Urinary bladder (tissue), 4 donors: Measurements from ENCODE around the gene MLPH. TPM values are rescaled to one million over a fixed set of nuclear protein-coding genes. Genes with fewer than 3 reads are reported as not detected.

Source experiments
- DNase-seq: peaks from one replicate; pipeline ENCODE4 v3.0.0-alpha.2; 2015; ENCODE audit errors: extremely low spot score
- H3K27ac ChIP-seq: one replicate; pipeline ENCODE4 v1.5.1; 2013; ENCODE audit warnings: low read depth, mild to moderate bottlenecking, moderate library complexity
- H3K36me3 ChIP-seq: one replicate; pipeline ENCODE4 v1.6.1; 2013; ENCODE audit warnings: mild to moderate bottlenecking, moderate library complexity; ENCODE audit not compliant: insufficient read depth
- H3K4me1 ChIP-seq: one replicate; pipeline ENCODE4 v1.6.1; 2013; ENCODE audit warnings: mild to moderate bottlenecking, moderate library complexity; ENCODE audit not compliant: insufficient read depth
- H3K4me3 ChIP-seq: one replicate; pipeline ENCODE4 v1.5.1; 2013; ENCODE audit warnings: low read depth, low read length
- WGBS: extraction: QIAGEN DNeasy Blood & Tissue Kit; methylation state at CpG from one replicate; pipeline ENCODE4 v1.1.7; 2013; 5-methylcytosine and 5-hydroxymethylcytosine counted together
- polyA plus RNA-seq: library from polyadenylated mRNA; stranded (reverse); fragments of 200-250 nt; gene quantifications from one replicate; pipeline ENCODE4 v1.2.3, GENCODE V29; 2013
- total RNA-seq: library from RNA; depleted of rRNA; stranded (reverse); fragments of >200 nt; gene quantifications from one replicate; pipeline ENCODE4 v1.2.3, GENCODE V29; 2014
- donor health status: healthy with polysubstance abuse.
- donor health status: healthy.

The MLPH gene
- total RNA-seq: 11.7 TPM
- polyA plus RNA-seq: 14.2 TPM

- H3K4me3 ChIP-seq: peak within 1 kb of the TSS; percentile 33
- 2% methylated on average over 63 of the region's 63 CpGs for WGBS
- H3K36me3 ChIP-seq: no peaks in the 10 kb centered on the region
- DNase-seq: no peak
- H3K4me1 ChIP-seq: no peaks in the 10 kb centered on the region
- peak within 1 kb of the TSS; percentile 80 for H3K27ac ChIP-seq
Measured at GRCh38 chr2:237486819-237487448, at the start of gene MLPH. MLPH (plus strand) TSS chr2:237487251; CDS start chr2:237493427, 6,176 bp downstream.

GRCh38 chr2:237437566-237437965 lies 49.5 kb upstream of the MLPH start:
- no peak for DNase-seq
- WGBS: 85% methylated on average over 5 of the region's 5 CpGs
- H3K4me1 ChIP-seq: no peaks in the 10 kb centered on the region
- no peak overlapping the region for H3K27ac ChIP-seq
- no peaks in the 10 kb centered on the region for H3K36me3 ChIP-seq
- no peak overlapping the region for H3K4me3 ChIP-seq

- Histone ChIP-seq H3K27ac (no peak overlapping the region), H3K36me3 (no peaks in the 10 kb centered on the region), H3K4me3 (no peak overlapping the region), H3K4me1 (no peaks in the 10 kb centered on the region)
- DNase-seq: no peak
- WGBS: 65% methylated on average over 8 of the region's 8 CpGs
Measured at GRCh38 chr2:237438080-237438940, 48.7 kb upstream of the MLPH start.

- no peak for DNase-seq
- no peaks in the 10 kb centered on the region for H3K4me1 ChIP-seq
- H3K4me3 ChIP-seq: no peak overlapping the region
- WGBS: 46% methylated on average over 2 of the region's 2 CpGs
- no peaks in the 10 kb centered on the region for H3K36me3 ChIP-seq
- peak overlapping the region; percentile 48 for H3K27ac ChIP-seq
Measured at GRCh38 chr2:237440819-237441281, 46.2 kb upstream of the MLPH start.

GRCh38 chr2:237441605-237442274 lies 45.3 kb upstream of the MLPH start:
- H3K4me3 ChIP-seq: no peak overlapping the region
- H3K36me3 ChIP-seq: no peaks in the 10 kb centered on the region
- H3K27ac ChIP-seq: peak overlapping the region; percentile 12
- no peak for DNase-seq
- no peaks in the 10 kb centered on the region for H3K4me1 ChIP-seq
- WGBS: 25% methylated on average over 2 of the region's 2 CpGs

GRCh38 chr2:237444071-237444470 lies 43.0 kb upstream of the MLPH start:
- no peak overlapping the region for H3K27ac ChIP-seq
- H3K4me1 ChIP-seq: no peaks in the 10 kb centered on the region
- H3K36me3 ChIP-seq: no peaks in the 10 kb centered on the region
- H3K4me3 ChIP-seq: no peak overlapping the region
- WGBS: 77% methylated on average over 2 of the region's 2 CpGs
- DNase-seq: no peak

- H3K4me3 ChIP-seq: no peak overlapping the region
- no peaks in the 10 kb centered on the region for H3K36me3 ChIP-seq
- DNase-seq: no peak
- peak overlapping the region; percentile 52 for H3K27ac ChIP-seq
- 91% methylated on average over 26 of the region's 26 CpGs for WGBS
- H3K4me1 ChIP-seq: no peaks in the 10 kb centered on the region
Measured at GRCh38 chr2:237445611-237446337, 41.3 kb upstream of the MLPH start.

- no peak overlapping the region for H3K4me3 ChIP-seq
- no peaks in the 10 kb centered on the region for H3K4me1 ChIP-seq
- no peak overlapping the region for H3K27ac ChIP-seq
- no peak for DNase-seq
- no peaks in the 10 kb centered on the region for H3K36me3 ChIP-seq
- 71% methylated on average over 6 of the region's 6 CpGs for WGBS
Measured at GRCh38 chr2:237446338-237446665, 40.7 kb upstream of the MLPH start.

- WGBS: 93% methylated on average over 11 of the region's 11 CpGs
- DNase-seq: no peak
- Histone ChIP-seq H3K27ac (no peak overlapping the region), H3K4me1 (no peaks in the 10 kb centered on the region), H3K36me3 (no peaks in the 10 kb centered on the region), H3K4me3 (no peak overlapping the region)
Measured at GRCh38 chr2:237447496-237447895, 39.6 kb upstream of the MLPH start.

- Histone ChIP-seq H3K36me3 (no peaks in the 10 kb centered on the region), H3K4me1 (no peaks in the 10 kb centered on the region), H3K4me3 (no peak overlapping the region), H3K27ac (no peak overlapping the region)
- no peak for DNase-seq
- 91% methylated on average over 7 of the region's 7 CpGs for WGBS
Measured at GRCh38 chr2:237448171-237448570, 38.9 kb upstream of the MLPH start.

- Histone ChIP-seq H3K4me1 (no peaks in the 10 kb centered on the region), H3K36me3 (no peaks in the 10 kb centered on the region), H3K27ac (no peak overlapping the region), H3K4me3 (no peak overlapping the region)
- WGBS: 87% methylated on average over 6 of the region's 6 CpGs
- DNase-seq: no peak
Measured at GRCh38 chr2:237448626-237449025, 38.4 kb upstream of the MLPH start.

GRCh38 chr2:237449193-237449881 lies 37.7 kb upstream of the MLPH start:
- Histone ChIP-seq H3K36me3 (no peaks in the 10 kb centered on the region), H3K4me3 (no peak overlapping the region), H3K4me1 (no peaks in the 10 kb centered on the region), H3K27ac (peak overlapping the region; percentile 13)
- no peak for DNase-seq
- 35% methylated on average over 13 of the region's 13 CpGs for WGBS

- WGBS: 95% methylated on average over 6 of the region's 6 CpGs
- no peak for DNase-seq
- Histone ChIP-seq H3K4me1 (no peaks in the 10 kb centered on the region), H3K36me3 (no peaks in the 10 kb centered on the region), H3K27ac (peak overlapping the region; percentile 13), H3K4me3 (no peak overlapping the region)
Measured at GRCh38 chr2:237450108-237450507, 36.9 kb upstream of the MLPH start.
